WI38 (cell line): ENCODE measurements around the gene GAL3ST3.

ENCODE experiments used
- H3K4me3 ChIP-seq: 2 replicates; pipeline ENCODE4 v1.5.1; 2011; ENCODE audit warnings: low read depth, mild to moderate bottlenecking, control low read depth, low read length
- TF ChIP-seq, protein P1 (sequence below): IDR thresholded peaks from 2 replicates; pipeline ENCODE4 v1.5.1; 2012; ENCODE audit warnings: low read depth, mild to moderate bottlenecking, control low read depth, low read length

The GAL3ST3 gene

DNA sequence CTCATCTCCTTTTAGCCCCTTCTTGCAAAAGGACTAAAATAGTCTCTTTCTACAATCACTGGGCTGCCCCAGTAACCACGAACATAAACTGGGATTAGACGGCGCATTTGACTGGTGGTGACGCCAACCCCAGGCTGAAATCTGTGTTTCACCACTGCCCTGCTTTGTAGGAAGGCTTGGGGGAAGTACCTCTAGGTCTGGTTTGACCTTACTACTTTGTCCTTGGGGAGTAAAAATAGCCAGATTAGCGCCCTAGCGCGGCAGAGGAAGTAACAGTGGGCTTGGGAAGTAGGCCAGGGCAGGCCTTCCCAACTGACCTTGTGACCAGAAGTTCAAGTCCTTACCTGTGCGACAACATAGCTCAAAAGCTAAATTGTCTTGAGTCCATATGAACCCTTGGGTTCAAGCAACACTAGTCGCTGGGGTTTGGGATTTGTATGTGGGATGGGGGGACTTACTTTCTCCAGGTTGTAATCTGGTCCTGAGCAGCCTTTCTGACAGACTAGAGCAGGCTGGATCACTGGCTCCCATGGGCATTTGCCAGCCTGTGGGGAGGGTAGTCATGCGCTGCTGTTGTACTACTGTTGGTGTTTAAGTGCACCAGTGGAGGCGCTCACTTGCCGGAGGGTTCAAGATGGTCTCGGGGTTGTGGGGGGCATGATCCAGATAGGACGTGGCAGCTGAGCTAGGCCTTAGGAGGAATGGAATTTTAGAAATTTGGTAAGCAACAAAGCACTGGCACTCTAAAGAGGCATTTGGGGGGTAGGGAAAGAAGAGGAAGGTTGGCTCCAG, 20.2 kb upstream of the GAL3ST3 start:
- peak overlapping the region; percentile 56 for H3K4me3 ChIP-seq

DNA sequence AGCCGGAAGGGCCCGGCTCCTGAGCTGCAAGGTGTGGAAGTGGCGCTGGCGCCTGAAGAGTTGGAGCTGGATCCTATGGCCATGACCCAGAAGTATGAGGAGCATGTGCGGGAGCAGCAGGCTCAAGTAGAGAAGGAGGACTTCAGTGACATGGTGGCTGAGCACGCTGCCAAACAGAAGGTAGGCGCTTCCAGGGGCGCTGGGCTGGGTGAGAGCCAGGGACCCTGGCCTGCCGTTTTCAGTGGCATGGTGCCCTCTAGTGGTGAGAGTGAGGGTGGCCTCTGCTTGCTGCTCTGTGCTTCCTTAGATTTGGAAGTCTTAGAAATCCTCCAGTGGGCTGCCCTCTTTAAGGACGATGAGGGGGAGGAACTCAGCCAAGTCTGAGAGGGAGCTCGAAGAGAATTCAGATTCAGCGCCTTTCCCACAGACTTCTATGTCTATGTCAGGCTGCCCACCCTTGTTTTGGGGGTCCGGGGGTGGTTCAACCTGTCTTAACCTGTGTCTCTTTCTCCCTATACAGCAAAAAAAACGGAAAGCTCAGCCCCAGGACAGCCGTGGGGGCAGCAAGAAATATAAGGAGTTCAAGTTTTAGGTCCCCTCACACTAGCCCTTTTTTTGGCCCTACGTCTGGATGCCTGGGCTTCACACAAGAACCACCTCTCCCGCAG, 19.3 kb upstream of the GAL3ST3 start:
- no peak overlapping the region for H3K4me3 ChIP-seq

More for the DNA sequence above, 20.2 kb upstream of the GAL3ST3 start:
- TF ChIP-seq, protein P1, sequence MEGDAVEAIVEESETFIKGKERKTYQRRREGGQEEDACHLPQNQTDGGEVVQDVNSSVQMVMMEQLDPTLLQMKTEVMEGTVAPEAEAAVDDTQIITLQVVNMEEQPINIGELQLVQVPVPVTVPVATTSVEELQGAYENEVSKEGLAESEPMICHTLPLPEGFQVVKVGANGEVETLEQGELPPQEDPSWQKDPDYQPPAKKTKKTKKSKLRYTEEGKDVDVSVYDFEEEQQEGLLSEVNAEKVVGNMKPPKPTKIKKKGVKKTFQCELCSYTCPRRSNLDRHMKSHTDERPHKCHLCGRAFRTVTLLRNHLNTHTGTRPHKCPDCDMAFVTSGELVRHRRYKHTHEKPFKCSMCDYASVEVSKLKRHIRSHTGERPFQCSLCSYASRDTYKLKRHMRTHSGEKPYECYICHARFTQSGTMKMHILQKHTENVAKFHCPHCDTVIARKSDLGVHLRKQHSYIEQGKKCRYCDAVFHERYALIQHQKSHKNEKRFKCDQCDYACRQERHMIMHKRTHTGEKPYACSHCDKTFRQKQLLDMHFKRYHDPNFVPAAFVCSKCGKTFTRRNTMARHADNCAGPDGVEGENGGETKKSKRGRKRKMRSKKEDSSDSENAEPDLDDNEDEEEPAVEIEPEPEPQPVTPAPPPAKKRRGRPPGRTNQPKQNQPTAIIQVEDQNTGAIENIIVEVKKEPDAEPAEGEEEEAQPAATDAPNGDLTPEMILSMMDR = no peak

GRCh38 chr11:66067640-66068039, 18.7 kb upstream of the GAL3ST3 start:
- TF ChIP-seq, protein P1 = no peak
- no peak overlapping the region for H3K4me3 ChIP-seq

More for the DNA sequence above, 19.3 kb upstream of the GAL3ST3 start:
- TF ChIP-seq, protein P1 = peak; percentile 75

DNA sequence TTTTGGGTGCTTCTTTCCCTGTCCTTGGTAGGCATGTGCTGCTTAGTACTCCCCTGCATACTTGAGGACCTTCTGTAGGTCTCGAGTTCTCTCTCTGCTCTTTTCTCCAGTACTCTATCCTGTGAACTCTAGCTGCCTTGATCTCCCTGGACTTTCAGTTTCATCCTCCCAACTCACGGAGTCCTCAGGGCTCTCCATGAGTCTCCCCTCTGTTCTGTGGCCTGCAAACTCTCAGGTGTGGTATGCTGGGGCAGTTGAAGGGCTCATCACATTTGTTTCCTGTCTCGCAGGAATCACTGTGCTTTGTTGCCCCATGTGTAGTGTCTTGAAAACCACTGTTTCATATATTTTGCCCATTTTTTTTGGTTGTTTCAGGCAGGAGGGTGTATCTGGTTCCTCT, 17.8 kb upstream of the GAL3ST3 start:
- H3K4me3 ChIP-seq = no peak overlapping the region

DNA sequence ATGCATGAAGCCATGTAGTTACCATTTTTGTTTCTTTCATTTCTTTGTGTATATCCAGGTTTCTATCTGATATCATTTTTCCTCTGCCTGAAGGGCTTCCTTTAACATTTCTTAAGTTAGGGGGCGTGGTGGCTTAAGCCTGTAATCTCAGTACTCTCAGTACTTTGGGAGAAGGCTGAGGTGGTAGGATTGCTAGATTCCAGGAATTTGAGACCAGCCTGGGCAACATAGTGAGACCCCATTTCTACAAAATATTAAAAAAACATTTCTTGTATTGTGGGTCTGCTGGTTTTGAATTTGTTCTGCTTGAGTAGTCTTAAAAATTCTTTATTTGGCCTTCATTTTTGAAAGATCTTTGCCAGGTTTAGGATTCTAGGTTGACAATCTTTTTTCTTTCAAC, 15.6 kb upstream of the GAL3ST3 start:
- H3K4me3 ChIP-seq = no peak overlapping the region
- TF ChIP-seq, protein P1 = no peak

More for the DNA sequence above, 17.8 kb upstream of the GAL3ST3 start:
- TF ChIP-seq, protein P1 = no peak

- TF ChIP-seq, protein P1 = no peak
- no peak overlapping the region for H3K4me3 ChIP-seq
These were observed 14.9 kb upstream of the GAL3ST3 start for GRCh38 chr11:66063900-66064299.

DNA sequence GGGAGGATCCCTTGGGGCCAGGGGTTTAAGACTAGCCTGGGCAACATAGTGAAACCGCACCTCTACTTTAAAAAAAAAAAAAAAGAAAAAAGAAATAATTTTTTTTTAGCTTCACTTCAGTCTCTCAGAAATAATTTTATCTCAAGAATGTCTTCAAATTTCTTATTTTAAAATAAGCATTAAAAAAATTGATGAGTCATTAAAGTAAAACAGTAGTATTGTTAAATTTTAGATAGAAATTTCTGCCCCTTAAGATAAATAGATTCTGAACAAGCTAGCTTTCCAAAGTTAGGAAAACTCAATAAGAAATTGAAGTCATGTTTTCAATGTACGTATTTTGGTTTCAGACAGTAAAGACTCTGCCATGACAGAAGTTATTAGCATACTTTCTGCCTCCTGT, 13.4 kb upstream of the GAL3ST3 start:
- TF ChIP-seq, protein P1 = no peak
- no peak overlapping the region for H3K4me3 ChIP-seq
